Activated CD4-positive, alpha-beta T cell treated with anti-CD3 and anti-CD28 coated beads, Interleukin-2, amount 50 U/mL, for 16 hours (primary cell): ENCODE measurements around the gene SCYGR4.
"Not testable (repeated sequence)": the region's sequence is repeated elsewhere in the genome, so short reads cannot be mapped to it uniquely, and the experiment has no call there.

Experiments used
- DNase-seq: peaks from one replicate; pipeline ENCODE4 v3.0.0-alpha.2; 2020

Gene SCYGR4

DNA sequence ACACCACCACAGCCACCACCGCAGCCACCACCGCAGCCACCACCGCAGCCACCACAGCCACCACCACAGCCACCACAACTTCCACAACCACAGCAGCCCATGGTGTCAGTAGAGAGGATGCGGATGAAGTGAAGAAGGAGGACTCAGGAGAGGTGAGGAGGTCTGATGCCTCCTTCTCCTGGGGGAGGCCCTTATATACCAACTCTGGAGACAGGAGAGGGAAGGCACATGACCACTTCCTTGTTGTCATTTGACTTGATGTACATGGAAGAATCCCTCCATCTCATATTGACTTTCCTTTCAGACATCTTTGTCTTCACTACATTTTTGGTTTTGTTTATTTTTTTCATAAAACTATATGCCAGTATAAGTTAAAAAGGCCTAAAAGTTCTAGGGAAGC is 2.6 kb upstream of the SCYGR4 start, which contains the start of gene SCYGR3:
SCYGR3 (minus strand) TSS at position 101 of the 400 bp plus-strand sequence; CDS start at position 101, 0 bp downstream.
- no peak for DNase-seq

DNA sequence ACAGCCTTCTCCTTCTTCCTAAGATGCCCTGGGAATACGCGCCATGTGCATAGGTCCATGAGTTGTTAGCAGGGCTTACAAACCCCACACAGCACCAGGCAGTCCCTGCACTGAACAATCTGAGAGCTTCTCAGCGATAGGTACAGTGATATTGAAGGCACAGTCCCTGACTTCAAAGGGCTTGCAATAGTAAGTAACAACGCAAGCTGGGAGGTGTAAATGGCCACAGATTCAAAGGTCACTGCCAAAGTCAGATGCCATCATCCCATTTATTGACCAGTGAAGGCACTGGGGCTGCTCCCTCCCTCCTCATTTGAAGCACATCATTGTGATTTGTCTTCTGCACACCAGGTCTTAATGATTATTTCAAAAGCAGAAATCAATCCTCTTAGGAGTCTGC is 2.1 kb upstream of the SCYGR4 start:
- no peak for DNase-seq

DNA sequence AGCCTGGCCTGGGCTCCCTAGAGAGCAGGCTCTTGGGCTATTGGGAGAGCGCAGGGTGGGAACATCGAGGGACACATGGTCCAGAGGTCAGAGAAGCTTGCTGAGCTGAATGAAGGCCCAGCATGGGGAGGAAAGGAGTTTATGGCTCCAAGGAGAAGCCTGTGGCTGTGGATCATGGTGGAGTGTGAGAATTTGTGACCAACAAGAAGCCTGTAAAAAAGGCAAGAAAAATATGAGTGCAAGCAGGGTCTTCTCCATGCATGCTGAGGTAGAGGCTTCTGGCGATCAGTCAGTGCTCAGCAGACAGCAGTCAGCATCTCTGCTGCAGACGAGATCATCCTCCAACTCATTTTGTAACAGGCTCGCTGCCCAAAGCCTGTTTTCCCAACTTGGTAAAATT is 1.4 kb upstream of the SCYGR4 start:
- no peak for DNase-seq

DNA sequence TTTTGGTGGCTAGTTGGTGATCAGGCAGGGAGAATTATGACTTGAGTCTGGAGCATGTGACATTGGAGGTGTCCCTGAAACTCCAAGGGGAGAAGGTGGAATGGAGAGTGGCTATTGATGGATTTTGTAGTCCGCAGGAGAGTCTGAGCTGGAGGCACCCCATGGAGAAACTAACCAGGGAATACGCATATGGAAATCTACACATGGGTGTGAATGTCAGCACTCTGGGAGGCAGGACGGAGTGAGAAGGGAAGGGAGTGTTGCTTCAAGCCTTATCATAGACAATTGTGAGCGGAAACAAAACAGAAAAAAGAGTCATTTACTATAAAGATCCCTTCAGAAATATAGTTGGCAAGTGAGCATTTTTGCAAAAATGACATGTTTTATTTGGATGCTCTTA is 667 bp upstream of the SCYGR4 start:
- DNase-seq = no peak

DNA sequence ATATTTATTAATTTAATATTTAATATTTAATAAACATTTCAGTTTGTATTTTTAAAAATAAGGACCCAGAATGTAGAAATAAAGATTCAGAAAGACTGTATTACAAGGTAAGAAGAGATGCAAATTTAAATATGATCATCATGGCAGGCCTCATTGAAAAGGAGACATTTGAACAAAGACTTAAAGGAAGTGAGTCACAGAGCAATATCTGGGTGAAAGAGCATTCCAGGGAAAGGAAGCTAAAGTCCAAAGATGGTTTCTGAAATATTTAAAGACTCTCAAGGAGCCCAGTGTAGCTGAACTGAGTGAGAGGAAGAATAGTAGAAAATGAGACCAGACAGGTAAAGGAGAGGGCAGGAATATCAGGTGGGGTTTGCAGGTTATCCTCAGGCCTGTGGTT is 5.9 kb downstream of the SCYGR4 start:
- no peak for DNase-seq

DNA sequence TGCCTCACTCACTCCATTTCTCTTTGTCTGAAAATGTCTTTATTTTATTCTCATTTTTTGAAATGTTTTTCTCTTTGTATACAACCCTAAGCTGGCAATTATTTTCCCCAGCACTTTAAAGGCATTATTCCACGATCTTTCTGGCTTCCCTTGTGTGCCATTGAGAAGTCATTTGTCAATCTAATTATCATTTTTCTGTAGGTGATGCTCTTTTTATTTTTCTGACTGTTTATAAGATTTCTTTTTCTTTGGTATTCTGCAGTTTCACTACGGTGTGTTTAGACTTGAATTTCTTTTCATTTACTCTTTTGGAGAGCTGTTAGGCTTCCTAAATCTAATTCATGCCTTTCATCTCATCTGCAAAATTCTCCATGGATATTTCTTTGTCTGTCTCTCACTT is 8.1 kb downstream of the SCYGR4 start:
- DNase-seq = no peak

DNA sequence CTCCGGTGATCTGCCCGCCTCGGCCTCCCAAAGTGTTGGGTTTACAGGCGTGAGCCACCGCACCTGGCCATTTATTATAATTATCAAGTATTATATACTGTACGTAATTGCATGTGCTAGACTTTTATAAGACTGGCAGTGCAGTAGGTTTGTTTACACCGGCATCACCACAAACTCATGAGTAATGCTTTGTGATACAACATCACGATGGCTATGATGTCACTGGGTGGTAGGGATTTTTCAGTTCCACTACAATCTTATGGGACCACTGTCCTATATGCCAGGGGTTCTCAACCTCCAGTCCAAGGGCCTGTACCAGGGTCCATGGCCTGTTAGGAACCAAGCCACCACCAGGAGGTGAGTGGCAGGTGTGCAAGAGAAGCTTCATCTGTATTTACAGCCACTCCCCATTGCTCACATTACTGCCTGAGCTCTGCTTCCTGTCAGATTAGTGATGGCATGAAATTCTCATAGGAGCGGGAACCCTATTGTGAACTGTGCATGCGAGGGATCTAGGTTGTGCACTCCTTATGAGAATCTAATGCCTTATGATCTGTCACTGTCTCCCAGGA is 9.4 kb downstream of the SCYGR4 start:
- DNase-seq = no peak

DNA sequence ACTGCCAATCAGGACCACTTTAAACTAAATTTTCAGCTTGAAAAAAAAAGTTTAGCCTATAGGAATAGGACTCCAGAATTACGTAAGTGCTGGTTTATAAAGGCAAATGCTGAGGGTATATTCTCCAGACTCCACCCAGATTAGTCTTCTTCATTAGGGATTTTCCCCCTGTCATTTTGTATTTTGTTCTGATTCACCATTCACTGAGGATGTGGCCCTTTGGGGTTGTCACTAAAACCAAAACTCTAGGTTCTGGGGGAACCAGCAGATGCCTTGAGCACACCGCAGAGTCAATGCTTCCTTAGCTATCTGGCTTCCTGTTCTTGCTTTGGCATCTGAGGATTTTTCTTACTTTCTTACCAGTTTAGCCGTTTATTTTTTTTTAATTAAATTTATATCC is 10.5 kb downstream of the SCYGR4 start:
- peak; percentile 63 for DNase-seq

DNA sequence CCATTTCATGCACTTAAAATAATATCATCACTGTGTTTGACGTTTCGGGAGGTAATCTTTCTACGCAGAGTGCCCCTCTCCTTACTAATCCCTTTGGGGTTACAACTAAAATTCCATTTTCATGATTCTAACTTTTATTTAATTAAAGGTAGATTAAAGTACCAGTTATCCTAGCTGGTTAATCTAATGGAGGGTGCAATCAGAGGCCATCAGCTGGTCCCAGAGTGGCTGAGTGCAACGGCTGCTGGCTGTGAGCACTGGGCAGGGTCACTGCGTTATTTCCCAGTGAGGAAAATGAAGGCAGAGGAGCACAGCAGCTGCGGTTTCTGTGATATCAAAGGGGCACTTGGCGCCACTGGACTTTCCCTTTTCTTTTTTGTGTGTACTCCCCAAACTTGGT is 12.1 kb downstream of the SCYGR4 start:
- no peak for DNase-seq

DNA sequence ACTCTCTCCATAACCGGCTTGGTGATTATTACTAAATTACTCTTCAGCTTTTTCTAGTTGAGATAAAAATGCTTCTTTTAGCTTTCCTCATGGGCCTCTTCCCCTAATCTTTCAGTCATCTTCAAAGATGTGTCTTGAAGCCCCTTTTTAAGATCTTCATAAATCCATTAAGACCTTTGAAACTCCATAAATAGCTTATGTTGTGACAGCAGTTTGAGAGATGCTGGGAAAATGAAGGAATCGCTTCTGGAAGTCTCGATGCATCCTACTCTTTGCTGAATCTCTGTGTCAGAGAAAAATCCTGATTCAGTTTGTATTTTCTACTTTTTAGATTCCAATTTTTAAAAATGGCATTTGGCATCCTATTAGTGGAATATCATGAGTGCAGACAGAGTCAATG is 13.0 kb downstream of the SCYGR4 start:
- no peak for DNase-seq

DNA sequence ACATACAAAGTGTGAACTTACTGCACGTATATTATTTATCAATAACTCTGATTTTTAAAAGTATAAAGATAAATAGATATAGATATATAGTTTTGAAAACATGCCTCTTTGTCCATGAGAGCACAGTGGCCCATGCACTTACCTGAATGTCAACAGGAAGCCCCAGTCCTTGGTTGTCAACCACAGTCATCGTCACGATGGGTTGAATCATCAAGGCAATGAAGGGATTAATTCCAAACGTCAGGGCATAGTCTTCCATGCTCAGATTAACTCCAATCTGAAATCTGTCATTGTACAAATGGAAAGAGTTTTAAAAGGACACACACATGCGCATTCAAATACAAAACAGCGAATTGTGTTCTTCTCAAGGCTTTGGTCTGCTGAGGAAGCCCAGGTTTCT is 15.5 kb downstream of the SCYGR4 start:
- no peak for DNase-seq

DNA sequence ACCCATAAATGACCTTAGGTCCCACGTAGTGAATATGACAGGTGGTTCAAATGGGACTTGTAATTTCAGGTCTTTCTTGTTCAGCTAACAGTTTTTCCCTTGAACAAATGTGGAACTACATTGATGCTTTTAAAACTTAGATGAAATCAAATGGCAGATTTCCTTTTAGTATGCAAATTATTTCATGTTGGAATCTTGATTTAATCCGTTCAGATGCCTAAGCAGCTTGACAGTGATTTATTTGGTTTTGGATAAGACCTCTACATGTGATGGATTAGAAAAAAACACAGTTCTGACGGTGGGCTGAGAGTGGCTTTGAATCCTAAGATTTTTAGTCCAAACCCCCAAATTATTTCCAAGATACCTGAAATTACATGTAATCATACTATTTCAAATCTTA is 16.9 kb downstream of the SCYGR4 start:
- no peak for DNase-seq

DNA sequence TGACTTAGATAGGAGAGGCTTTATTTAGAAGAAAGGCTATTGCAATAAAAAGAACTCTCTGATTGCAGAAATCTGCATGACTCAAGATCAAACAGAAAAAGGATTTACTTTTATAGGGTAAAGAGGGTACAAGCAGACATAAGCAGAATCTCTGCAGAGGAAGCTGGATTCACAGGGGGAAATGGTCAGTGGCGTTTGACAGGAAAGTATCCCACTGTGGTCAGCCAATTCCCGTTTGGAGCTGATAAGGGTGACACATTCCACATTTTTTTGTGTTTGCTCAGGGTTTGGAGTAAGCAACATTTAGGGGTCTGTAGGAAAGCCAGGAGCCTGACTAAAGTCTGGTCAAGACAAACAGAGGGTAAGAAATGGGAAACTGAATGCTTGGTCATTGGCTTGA is 25.4 kb downstream of the SCYGR4 start:
- no peak for DNase-seq

DNA sequence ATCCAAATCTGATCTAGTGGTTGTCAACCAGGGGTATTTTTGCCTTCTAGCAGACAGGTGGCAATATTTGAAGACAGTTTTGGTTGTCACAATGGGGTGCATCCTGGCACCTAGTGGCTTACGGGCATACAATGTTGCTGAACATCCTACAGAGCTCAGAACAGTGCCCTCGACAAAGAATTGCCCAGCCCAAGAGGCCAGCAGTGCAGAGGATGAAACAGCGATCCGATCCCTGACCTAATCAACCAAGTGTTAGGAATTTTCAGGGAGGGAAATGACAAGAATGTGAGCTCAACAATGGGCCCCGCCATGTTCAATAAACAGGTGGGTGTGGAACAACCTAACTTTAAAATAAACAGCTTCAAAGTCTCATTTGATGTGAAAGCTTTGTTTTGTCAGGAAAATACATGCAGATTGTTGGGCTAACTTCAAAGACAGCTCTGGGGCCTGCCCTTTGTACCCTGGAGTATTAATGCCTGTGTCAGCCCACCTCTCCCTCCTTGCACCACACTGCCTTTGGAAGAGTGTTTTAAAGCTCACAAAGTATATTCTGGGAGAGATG is 26.8 kb downstream of the SCYGR4 start:
- no peak for DNase-seq

DNA sequence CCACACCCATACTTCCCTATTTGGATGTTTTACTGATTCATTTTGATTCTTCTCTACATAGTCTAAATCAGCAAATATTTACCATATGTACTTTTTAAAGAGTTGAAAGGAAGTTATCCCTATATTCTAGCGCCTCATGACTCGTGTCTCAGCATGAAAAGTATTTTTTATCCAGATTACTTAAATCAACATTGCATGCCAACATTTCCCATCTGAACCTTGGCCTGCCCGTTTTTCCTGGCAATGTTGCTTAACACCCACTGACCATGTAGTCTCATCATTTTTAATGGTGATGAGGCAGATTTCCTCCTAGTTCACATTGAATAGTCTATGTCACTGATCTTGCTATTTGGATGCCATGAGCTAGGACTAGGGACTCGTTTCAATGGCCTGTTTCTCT is 36.1 kb downstream of the SCYGR4 start:
- DNase-seq = no peak

DNA sequence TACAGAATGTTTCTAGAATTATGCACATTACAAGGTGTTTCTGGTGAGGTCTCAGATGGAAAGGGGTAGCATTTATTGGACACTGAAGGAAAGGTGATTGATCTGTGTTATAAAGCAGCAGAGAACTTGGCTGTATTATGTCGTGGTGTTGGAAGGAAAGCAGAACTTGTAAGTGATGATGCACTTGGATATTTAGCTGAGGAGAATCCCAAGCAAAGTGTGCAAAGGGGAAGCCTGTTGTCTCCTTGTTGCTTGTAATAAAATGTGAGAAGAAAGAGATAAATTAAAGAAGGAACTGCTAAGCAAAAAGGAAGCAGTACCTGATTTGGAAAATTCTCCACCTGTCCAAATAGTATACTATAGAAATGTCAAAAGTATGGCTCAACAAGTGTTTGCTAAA is 37.1 kb downstream of the SCYGR4 start:
- no peak for DNase-seq

DNA sequence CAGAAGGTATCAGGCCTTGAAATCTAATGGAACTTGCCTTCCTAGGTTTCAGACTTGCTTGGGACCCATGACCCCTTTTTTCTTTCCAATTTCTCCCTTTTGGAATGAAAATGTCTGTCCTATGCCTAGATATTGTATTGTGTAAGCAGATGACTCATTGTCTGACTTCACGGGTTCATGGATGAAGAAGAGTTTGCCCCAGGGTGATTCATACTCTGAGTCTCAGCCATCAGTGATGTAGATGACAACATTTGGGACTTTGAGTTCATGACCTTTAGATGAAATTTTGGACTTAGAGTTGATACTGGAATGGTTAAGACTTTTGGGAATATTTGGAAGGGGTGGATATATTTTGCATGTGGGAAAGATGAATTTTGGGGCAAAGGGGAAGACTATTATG is 38.2 kb downstream of the SCYGR4 start:
- DNase-seq = peak; percentile 39

DNA sequence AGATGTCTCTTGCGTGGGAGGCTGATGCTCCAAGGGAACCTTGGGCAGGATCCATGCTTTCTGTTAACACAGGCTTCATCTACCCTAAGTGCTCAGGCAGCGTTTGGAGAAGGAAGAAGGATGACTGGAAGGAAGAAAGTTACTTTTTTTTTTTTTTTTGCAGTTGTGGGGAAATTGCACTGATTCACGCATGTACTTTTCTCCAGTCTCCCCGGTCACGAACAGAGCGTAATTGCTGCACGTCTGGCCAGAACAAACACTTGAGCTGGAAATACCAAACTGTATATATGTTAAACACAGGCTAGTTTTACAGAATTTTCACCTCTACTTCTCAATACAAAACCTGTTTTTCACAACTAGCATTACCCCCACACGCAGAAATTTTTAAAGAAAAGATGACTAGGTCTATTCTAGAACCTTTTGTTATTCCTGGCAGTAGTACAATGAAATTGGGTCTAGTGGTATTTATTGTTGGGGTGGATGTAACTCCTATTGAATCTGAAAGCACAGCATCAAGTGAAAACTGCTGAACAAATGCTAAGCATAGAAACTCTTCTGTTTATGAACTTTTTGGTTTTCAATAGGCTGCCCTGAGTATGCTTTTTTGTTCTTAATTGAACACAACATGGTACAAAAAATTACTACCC is 40.0 kb downstream of the SCYGR4 start:
- DNase-seq = no peak

DNA sequence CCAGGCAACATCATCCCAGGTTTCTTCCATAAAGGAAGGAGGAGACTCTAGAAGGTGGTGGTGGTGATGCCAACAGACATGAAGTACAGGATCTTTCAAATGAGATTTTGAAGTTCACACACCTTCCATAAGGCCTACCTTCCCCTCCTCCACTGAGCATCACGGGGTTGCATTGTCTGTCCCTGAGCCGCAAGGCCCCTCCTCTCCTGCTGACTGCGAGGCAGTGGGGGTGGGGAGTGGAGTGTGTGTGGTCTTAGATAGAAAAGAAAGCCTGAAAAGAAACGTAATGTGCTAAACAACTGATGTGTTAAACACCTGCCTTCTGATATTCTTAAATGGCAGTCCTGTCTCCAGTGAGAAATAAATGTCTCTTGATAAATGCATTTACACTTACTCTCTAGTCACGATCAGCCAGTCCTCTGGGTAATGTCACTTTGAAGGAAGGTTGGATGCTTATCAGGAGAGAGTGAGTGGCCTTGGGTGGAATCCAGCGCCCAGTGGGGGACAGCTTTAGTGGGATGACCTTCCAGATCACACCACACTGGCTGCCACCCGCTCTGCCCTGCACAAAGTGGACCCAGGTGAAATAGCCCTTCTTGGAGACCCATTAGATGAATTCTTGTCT is 43.8 kb downstream of the SCYGR4 start:
- DNase-seq = no peak

DNA sequence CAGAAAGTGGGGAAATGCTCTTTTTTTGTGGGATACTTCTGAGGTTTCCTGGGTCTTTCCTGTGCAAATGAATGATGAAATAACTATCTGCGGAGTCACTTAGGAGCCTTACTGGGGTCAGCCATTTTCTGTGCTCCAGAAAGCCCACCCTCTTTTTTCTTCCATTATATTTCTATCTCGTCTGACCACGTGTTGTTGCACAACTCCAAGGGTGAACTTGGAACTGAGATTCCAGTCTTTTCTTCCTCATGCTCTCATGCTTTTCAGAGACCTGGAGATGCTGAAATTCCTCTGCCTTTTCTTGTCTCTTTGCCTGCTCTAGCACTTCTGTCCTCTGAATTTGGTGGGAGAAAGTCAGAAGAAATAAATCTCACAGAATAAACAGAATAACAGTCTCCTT is 44.5 kb downstream of the SCYGR4 start:
- DNase-seq = no peak

DNA sequence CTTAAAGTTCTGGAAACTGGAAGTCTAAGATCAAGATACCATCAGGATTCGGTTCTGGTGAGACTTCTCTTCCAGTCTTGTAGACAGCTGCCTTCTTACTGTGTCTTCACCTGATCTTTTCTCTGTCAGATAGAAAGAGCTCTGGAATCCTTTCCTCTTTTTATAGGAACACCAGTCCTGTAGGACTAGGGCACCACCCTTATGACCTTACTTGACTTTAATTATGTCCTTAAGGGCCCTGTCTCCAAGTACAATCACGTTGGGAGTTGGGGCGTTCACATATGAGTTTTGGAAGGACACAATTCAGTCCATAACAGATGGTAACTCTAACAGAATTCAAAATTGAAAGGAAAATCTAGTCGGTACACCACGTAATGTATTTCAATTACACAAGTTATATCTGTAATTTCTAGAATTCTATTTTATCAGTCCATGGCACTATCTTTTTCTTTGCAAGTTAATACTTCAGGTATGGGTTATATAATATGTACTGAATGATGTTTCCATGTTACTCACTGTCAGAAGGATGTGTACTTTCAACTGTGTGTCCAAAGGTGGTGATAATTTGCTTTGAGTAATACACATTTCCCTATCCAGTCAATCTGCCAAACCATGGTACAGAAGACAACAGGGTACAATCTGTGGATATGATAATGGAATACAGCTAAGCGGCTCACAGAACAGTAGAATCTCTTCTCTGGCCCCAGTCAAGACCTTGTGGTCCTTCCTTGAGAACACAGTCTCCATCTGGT is 48.1 kb downstream of the SCYGR4 start:
- no peak for DNase-seq

DNA sequence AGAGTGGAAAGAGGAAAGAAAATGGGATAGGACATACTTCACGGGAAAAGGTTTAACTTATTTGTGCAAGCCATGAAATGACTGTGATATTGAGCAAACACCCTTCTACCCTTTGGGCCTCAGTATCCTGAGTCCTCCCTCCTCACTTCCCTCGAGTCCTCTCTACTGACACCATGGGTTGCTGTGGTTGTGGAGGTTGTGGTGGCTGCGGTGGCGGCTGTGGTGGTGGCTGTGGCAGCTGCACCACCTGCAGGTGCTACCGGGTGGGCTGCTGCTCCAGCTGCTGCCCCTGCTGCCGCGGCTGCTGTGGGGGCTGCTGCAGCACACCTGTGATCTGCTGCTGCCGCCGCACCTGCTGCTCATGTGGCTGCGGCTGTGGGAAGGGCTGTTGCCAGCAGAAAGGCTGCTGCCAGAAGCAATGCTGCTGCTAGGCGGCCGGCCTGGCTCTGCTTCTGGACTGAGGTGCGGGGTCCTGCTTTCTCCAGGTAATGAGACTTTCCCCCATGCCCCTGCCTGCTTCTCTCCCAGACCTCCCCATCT is 49.4 kb downstream of the SCYGR4 start, which contains the start of gene SCYGR5:
SCYGR5 (plus strand) TSS at position 174 of the 540 bp plus-strand sequence; CDS start at position 174, 0 bp downstream.
- DNase-seq = not testable (repeated sequence)
